ENCODE data around the gene SETD6.

GRCh38 chr16:58467905-58468304 is 47.4 kb upstream of the SETD6 start:
- TF ChIP-seq CTCF (conservative IDR thresholded peaks at IDR 0.05 in 1 of 2, IDR thresholded peaks at IDR 0.05 in 1 of 2; ENCODE audit: extremely low read depth in 1 of 2, insufficient read depth in 1 of 2, low read depth in 1 of 2, low read length in 2 of 2): no peak
- TF ChIP-seq EZH2 (IDR thresholded peaks at IDR 0.05; ENCODE audit: borderline replicate concordance, low read length): no peak
